Measurements from ENCODE around the gene BCAM. TPM values are rescaled to one million over a fixed set of nuclear protein-coding genes. Genes with fewer than 3 reads are reported as not detected.

The BCAM gene
- polyA plus RNA-seq, 1 donor from 2014 or later: 0.54 TPM

DNA sequence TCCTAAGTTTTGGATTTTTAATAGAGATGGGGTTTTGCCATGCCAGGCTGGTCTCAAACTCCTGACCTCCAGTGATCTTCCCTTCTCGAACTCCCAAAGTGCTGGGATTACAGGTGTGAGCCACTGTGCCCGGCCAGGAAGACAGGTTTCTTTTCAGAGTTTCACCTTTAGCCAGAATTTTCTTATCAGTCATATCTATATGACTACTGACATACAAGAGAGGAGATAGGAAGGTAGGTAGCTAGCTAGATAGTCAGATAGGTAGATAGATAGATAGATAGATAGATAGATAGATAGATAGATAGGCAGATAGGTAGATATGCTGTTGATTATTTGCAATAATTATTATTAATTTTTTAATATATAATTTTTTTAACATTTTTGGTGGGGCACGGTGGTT is 23.6 kb upstream of the BCAM start:
- H3K9me2 ChIP-seq (ENCODE audit: insufficient read depth, low read length): no peaks in the 10 kb centered on the region
- no peak overlapping the region for H2AFZ ChIP-seq (ENCODE audit: low read depth, low read length)
- H4K20me1 ChIP-seq (ENCODE audit: insufficient read depth): no peaks in the 10 kb centered on the region
- H3K9ac ChIP-seq (ENCODE audit: low read length): no peak overlapping the region
- no peak overlapping the region for H3K4me2 ChIP-seq (ENCODE audit: low read length)
- TF ChIP-seq MXI1 (conservative IDR thresholded peaks at IDR 0.05; ENCODE audit: poor library complexity, severe bottlenecking): no peak
- TF ChIP-seq POLR2AphosphoS5 (IDR thresholded peaks at IDR 0.05): no peak
- no peak for TF ChIP-seq SMC3 (conservative IDR thresholded peaks at IDR 0.05; ENCODE audit: poor library complexity)
- TF ChIP-seq RAD21 (conservative IDR thresholded peaks at IDR 0.05): no peak
- no peak for TF ChIP-seq EP300 (conservative IDR thresholded peaks at IDR 0.05; ENCODE audit: poor library complexity, severe bottlenecking)
- TF ChIP-seq TAF1 (IDR thresholded peaks at IDR 0.05; ENCODE audit: low read depth): no peak
- TF ChIP-seq, protein P1, sequence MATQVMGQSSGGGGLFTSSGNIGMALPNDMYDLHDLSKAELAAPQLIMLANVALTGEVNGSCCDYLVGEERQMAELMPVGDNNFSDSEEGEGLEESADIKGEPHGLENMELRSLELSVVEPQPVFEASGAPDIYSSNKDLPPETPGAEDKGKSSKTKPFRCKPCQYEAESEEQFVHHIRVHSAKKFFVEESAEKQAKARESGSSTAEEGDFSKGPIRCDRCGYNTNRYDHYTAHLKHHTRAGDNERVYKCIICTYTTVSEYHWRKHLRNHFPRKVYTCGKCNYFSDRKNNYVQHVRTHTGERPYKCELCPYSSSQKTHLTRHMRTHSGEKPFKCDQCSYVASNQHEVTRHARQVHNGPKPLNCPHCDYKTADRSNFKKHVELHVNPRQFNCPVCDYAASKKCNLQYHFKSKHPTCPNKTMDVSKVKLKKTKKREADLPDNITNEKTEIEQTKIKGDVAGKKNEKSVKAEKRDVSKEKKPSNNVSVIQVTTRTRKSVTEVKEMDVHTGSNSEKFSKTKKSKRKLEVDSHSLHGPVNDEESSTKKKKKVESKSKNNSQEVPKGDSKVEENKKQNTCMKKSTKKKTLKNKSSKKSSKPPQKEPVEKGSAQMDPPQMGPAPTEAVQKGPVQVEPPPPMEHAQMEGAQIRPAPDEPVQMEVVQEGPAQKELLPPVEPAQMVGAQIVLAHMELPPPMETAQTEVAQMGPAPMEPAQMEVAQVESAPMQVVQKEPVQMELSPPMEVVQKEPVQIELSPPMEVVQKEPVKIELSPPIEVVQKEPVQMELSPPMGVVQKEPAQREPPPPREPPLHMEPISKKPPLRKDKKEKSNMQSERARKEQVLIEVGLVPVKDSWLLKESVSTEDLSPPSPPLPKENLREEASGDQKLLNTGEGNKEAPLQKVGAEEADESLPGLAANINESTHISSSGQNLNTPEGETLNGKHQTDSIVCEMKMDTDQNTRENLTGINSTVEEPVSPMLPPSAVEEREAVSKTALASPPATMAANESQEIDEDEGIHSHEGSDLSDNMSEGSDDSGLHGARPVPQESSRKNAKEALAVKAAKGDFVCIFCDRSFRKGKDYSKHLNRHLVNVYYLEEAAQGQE (IDR thresholded peaks at IDR 0.05; ENCODE audit: borderline replicate concordance): no peak
- TF ChIP-seq EZH2 (IDR thresholded peaks at IDR 0.05; ENCODE audit: borderline replicate concordance, insufficient read depth, low read length, poor library complexity, severe bottlenecking): no peak
- TF ChIP-seq, protein P2, sequence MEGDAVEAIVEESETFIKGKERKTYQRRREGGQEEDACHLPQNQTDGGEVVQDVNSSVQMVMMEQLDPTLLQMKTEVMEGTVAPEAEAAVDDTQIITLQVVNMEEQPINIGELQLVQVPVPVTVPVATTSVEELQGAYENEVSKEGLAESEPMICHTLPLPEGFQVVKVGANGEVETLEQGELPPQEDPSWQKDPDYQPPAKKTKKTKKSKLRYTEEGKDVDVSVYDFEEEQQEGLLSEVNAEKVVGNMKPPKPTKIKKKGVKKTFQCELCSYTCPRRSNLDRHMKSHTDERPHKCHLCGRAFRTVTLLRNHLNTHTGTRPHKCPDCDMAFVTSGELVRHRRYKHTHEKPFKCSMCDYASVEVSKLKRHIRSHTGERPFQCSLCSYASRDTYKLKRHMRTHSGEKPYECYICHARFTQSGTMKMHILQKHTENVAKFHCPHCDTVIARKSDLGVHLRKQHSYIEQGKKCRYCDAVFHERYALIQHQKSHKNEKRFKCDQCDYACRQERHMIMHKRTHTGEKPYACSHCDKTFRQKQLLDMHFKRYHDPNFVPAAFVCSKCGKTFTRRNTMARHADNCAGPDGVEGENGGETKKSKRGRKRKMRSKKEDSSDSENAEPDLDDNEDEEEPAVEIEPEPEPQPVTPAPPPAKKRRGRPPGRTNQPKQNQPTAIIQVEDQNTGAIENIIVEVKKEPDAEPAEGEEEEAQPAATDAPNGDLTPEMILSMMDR (IDR thresholded peaks at IDR 0.05; ENCODE audit: poor library complexity, severe bottlenecking): no peak
- H3K27ac ChIP-seq (ENCODE audit: low read length): no peak overlapping the region
- no peaks in the 10 kb centered on the region for H3K27me3 ChIP-seq (ENCODE audit: insufficient read depth, low read depth, low read length)
- no peak overlapping the region for H3K4me3 ChIP-seq (ENCODE audit: low read length)
- H3K9me3 ChIP-seq (ENCODE audit: low read length): no peaks in the 10 kb centered on the region
- no peaks in the 10 kb centered on the region for H3K79me2 ChIP-seq (replicated peaks; ENCODE audit: insufficient read depth, low read length)
- H3F3A ChIP-seq (ENCODE audit: insufficient read depth, low read length, poor library complexity, severe bottlenecking): no peaks in the 10 kb centered on the region
- H3K36me3 ChIP-seq (ENCODE audit: insufficient read depth, low read length): no peaks in the 10 kb centered on the region

DNA sequence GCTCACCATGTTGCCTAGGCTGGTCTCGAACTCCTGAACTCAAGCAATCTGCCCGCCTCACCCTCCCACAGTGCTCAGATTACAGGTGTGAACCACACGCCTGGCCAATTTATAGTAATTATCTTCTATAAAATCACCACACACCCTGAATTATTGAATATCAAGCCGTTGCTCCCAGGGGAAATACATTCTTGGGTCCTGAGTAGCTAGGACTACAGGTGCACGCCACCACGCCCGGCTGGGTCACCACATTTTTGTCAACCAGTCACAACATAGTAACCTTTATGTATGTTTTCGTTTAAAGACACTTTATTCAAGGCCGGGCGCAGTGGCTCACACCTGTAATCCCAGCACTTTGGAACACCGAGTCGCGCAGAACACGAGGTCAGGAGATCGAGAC is 22.9 kb upstream of the BCAM start:
- Histone ChIP-seq H3K79me2 (replicated peaks; ENCODE audit: insufficient read depth, low read length) (no peaks in the 10 kb centered on the region), H3K9ac (ENCODE audit: low read length) (no peak overlapping the region), H3K4me2 (ENCODE audit: low read length) (no peak overlapping the region), H3F3A (ENCODE audit: insufficient read depth, low read length, poor library complexity, severe bottlenecking) (no peaks in the 10 kb centered on the region), H3K27ac (ENCODE audit: low read length) (no peak overlapping the region), H3K36me3 (ENCODE audit: insufficient read depth, low read length) (no peaks in the 10 kb centered on the region), H2AFZ (ENCODE audit: low read depth, low read length) (no peak overlapping the region), H3K9me2 (ENCODE audit: insufficient read depth, low read length) (no peaks in the 10 kb centered on the region), H3K4me3 (ENCODE audit: low read length) (no peak overlapping the region), H3K9me3 (ENCODE audit: low read length) (no peaks in the 10 kb centered on the region), H4K20me1 (ENCODE audit: insufficient read depth) (no peaks in the 10 kb centered on the region), H3K27me3 (ENCODE audit: insufficient read depth, low read depth, low read length) (no peaks in the 10 kb centered on the region)
- no peak for TF ChIP-seq MXI1 (conservative IDR thresholded peaks at IDR 0.05; ENCODE audit: poor library complexity, severe bottlenecking)

DNA sequence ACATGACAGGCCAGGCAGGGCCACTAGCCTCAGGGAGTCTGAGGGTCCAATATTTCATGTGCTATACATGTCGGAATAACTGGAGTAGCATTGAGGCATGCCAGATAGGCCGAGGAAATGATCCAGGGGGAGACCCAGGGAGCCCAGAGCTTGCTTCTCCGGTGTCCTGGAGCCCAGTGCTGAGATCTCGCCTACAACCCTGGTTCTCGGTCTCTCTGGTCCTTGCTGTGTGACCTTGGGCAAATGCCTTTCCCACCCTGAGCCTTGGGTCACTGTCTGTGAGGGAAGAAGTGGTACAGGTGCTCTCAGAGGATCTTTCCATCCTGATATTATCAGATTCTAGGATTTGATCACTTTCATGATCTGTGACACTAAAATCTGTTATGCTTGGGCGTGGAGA is 19.9 kb upstream of the BCAM start:
- TF ChIP-seq RAD21 (conservative IDR thresholded peaks at IDR 0.05): no peak
- no peak overlapping the region for H3K9ac ChIP-seq (ENCODE audit: low read length)
- no peak overlapping the region for H3K4me3 ChIP-seq (ENCODE audit: low read length)
- no peaks in the 10 kb centered on the region for H3K27me3 ChIP-seq (ENCODE audit: insufficient read depth, low read depth, low read length)
- H3K27ac ChIP-seq (ENCODE audit: low read length): no peak overlapping the region
- H2AFZ ChIP-seq (ENCODE audit: low read depth, low read length): no peak overlapping the region
- H3K4me2 ChIP-seq (ENCODE audit: low read length): no peak overlapping the region
- H3K9me2 ChIP-seq (ENCODE audit: insufficient read depth, low read length): no peaks in the 10 kb centered on the region
- no peaks in the 10 kb centered on the region for H3F3A ChIP-seq (ENCODE audit: insufficient read depth, low read length, poor library complexity, severe bottlenecking)
- no peaks in the 10 kb centered on the region for H3K79me2 ChIP-seq (replicated peaks; ENCODE audit: insufficient read depth, low read length)
- no peaks in the 10 kb centered on the region for H3K9me3 ChIP-seq (ENCODE audit: low read length)
- no peaks in the 10 kb centered on the region for H3K36me3 ChIP-seq (ENCODE audit: insufficient read depth, low read length)
- no peaks in the 10 kb centered on the region for H4K20me1 ChIP-seq (ENCODE audit: insufficient read depth)

Data from neural cell (in vitro differentiated cells).